Measurements from ENCODE around the gene MAIP1. TPM values are rescaled to one million over a fixed set of nuclear protein-coding genes. Genes with fewer than 3 reads are reported as not detected.
"Not testable (repeated sequence)": the region's sequence is repeated elsewhere in the genome, so short reads cannot be mapped to it uniquely, and the experiment has no call there.

Gene MAIP1
- total RNA-seq, 4 donors from 2014 or later = 18.9 to 28.6 (median 25.9) TPM

- DNase-seq = no peak
- Histone ChIP-seq H3K36me3 (no peaks in the 10 kb centered on the region), H3K27ac (peak overlapping the region; percentile 84 to 99 (median 99)), H3K4me3 (replicated peaks in 1 of 3) (peak overlapping the region; percentile 63 to 89 (median 87)), H3K27me3 (no peaks in the 10 kb centered on the region), H3K4me1 (peaks cover 14 to 15% of the 10 kb centered on the region in 2 donors), H3K9me3 (no peaks in the 10 kb centered on the region)
- WGBS, 2 donors = 0 to 2% methylated on average over 13 of the region's 13 CpGs
- intact Hi-C loops (cut with DNase I) = no loop called here
- TF ChIP-seq POLR2A (IDR thresholded peaks at IDR 0.05) = no peak
- no peak for TF ChIP-seq CTCF (IDR thresholded peaks at IDR 0.05)
Observed at GRCh38 chr2:199911877-199912161, 43.6 kb upstream of the MAIP1 start.

GRCh38 chr2:199912553-199913114 is 42.7 kb upstream of the MAIP1 start:
- intact Hi-C loops (cut with DNase I); H3K36me3 ChIP-seq; H3K4me3 ChIP-seq (replicated peaks in 1 of 3); H3K9me3 ChIP-seq; H3K27me3 ChIP-seq; DNase-seq; H3K27ac ChIP-seq: not testable (repeated sequence)
- 89 to 93% methylated on average over 12 of the region's 12 CpGs for WGBS, 2 donors
- H3K4me1 ChIP-seq = peaks cover 14 to 15% of the 10 kb centered on the region in 2 donors

- H3K4me3 ChIP-seq (replicated peaks in 1 of 3) = no peak overlapping the region
- no peaks in the 10 kb centered on the region for H3K27me3 ChIP-seq
- no peak overlapping the region for H3K27ac ChIP-seq
- H3K4me1 ChIP-seq = peaks cover 14 to 15% of the 10 kb centered on the region in 2 donors
- WGBS, 2 donors = 76 to 80% methylated on average over 2 of the region's 2 CpGs
- intact Hi-C loops (cut with DNase I) = no loop called here
- no peak for TF ChIP-seq POLR2A (IDR thresholded peaks at IDR 0.05)
- TF ChIP-seq CTCF (IDR thresholded peaks at IDR 0.05) = no peak
- no peaks in the 10 kb centered on the region for H3K9me3 ChIP-seq
- no peak for DNase-seq
- H3K36me3 ChIP-seq = no peaks in the 10 kb centered on the region
Observed at GRCh38 chr2:199914372-199914958, 40.9 kb upstream of the MAIP1 start.

GRCh38 chr2:199916980-199917379 is 38.4 kb upstream of the MAIP1 start:
- H3K27ac ChIP-seq = no peak overlapping the region
- peaks cover 9 to 15% of the 10 kb centered on the region in 2 donors for H3K4me1 ChIP-seq
- WGBS, 2 donors = 96 to 97% methylated on average over 4 of the region's 4 CpGs
- no peaks in the 10 kb centered on the region for H3K27me3 ChIP-seq
- no peak for DNase-seq
- H3K9me3 ChIP-seq = no peaks in the 10 kb centered on the region
- intact Hi-C loops (cut with DNase I) = no loop called here
- H3K4me3 ChIP-seq (replicated peaks in 1 of 3) = no peak overlapping the region
- H3K36me3 ChIP-seq = no peaks in the 10 kb centered on the region
- TF ChIP-seq POLR2A (IDR thresholded peaks at IDR 0.05) (no peak), CTCF (IDR thresholded peaks at IDR 0.05) (no peak)

GRCh38 chr2:199922856-199923255 is 32.5 kb upstream of the MAIP1 start:
- Histone ChIP-seq H3K27me3 (no peaks in the 10 kb centered on the region), H3K4me3 (replicated peaks in 1 of 3) (no peak overlapping the region), H3K36me3 (no peaks in the 10 kb centered on the region), H3K27ac (no peak overlapping the region), H3K4me1 (no peaks in the 10 kb centered on the region), H3K9me3 (no peaks in the 10 kb centered on the region)
- intact Hi-C loops (cut with DNase I) = no loop called here
- DNase-seq = no peak
- TF ChIP-seq POLR2A (IDR thresholded peaks at IDR 0.05) (no peak), CTCF (IDR thresholded peaks at IDR 0.05) (no peak)
- WGBS, 2 donors = 71 to 82% methylated on average over 5 of the region's 5 CpGs

All from thyroid gland (tissue), 4 donors.